ENCODE measurements around the gene PDZK1.

PDZK1 gene

GRCh38 chr1:145730900-145731299, 23.7 kb upstream of the PDZK1 start:
- Histone ChIP-seq H3F3A (ENCODE audit: low read depth) (no peaks in the 10 kb centered on the region), H2AFZ (ENCODE audit: low read length) (no peak overlapping the region), H3K9me2 (replicated peaks; ENCODE audit: low read depth, low read length) (no peaks in the 10 kb centered on the region), H3K4me1 (ENCODE audit: insufficient read depth, low read length, poor library complexity, severe bottlenecking) (peaks cover 3% of the 10 kb centered on the region), H3K9ac (ENCODE audit: low read depth, low read length, poor library complexity, severe bottlenecking) (no peak overlapping the region), H3K79me2 (ENCODE audit: insufficient read depth, low read length) (no peaks in the 10 kb centered on the region), H3K36me3 (ENCODE audit: insufficient read depth, low read length) (no peaks in the 10 kb centered on the region), H4K20me1 (ENCODE audit: insufficient read depth, low read length, poor library complexity, severe bottlenecking) (no peaks in the 10 kb centered on the region), H3K4me2 (ENCODE audit: low read depth, low read length, poor library complexity, severe bottlenecking) (no peak overlapping the region), H3K4me3 (ENCODE audit: low read length, poor library complexity, severe bottlenecking) (no peak overlapping the region), H3K27me3 (ENCODE audit: insufficient read depth, low read length, poor library complexity, severe bottlenecking) (no peaks in the 10 kb centered on the region), H3K9me3 (ENCODE audit: insufficient read depth, low read depth, low read length) (no peaks in the 10 kb centered on the region)
- no peak for TF ChIP-seq EZH2phosphoT487 (IDR thresholded peaks at IDR 0.05; ENCODE audit: borderline replicate concordance)
- no peak for TF ChIP-seq CTCF (conservative IDR thresholded peaks at IDR 0.05; ENCODE audit: low read length)

GRCh38 chr1:145730467-145730866, 23.3 kb upstream of the PDZK1 start:
- Histone ChIP-seq H3K4me1 (ENCODE audit: insufficient read depth, low read length, poor library complexity, severe bottlenecking) (peaks cover 3% of the 10 kb centered on the region), H3K9me3 (ENCODE audit: insufficient read depth, low read depth, low read length) (no peaks in the 10 kb centered on the region), H3K4me2 (ENCODE audit: low read depth, low read length, poor library complexity, severe bottlenecking) (no peak overlapping the region), H3K36me3 (ENCODE audit: insufficient read depth, low read length) (no peaks in the 10 kb centered on the region), H3K79me2 (ENCODE audit: insufficient read depth, low read length) (no peaks in the 10 kb centered on the region), H4K20me1 (ENCODE audit: insufficient read depth, low read length, poor library complexity, severe bottlenecking) (no peaks in the 10 kb centered on the region), H3F3A (ENCODE audit: low read depth) (no peaks in the 10 kb centered on the region), H3K9ac (ENCODE audit: low read depth, low read length, poor library complexity, severe bottlenecking) (no peak overlapping the region), H3K4me3 (ENCODE audit: low read length, poor library complexity, severe bottlenecking) (no peak overlapping the region), H3K9me2 (replicated peaks; ENCODE audit: low read depth, low read length) (no peaks in the 10 kb centered on the region), H2AFZ (ENCODE audit: low read length) (no peak overlapping the region), H3K27me3 (ENCODE audit: insufficient read depth, low read length, poor library complexity, severe bottlenecking) (no peaks in the 10 kb centered on the region)
- TF ChIP-seq EZH2phosphoT487 (IDR thresholded peaks at IDR 0.05; ENCODE audit: borderline replicate concordance) (no peak), CTCF (conservative IDR thresholded peaks at IDR 0.05; ENCODE audit: low read length) (no peak)

- H3K4me2 ChIP-seq (ENCODE audit: low read depth, low read length, poor library complexity, severe bottlenecking): no peak overlapping the region
- no peak overlapping the region for H3K4me3 ChIP-seq (ENCODE audit: low read length, poor library complexity, severe bottlenecking)
- H3K4me1 ChIP-seq (ENCODE audit: insufficient read depth, low read length, poor library complexity, severe bottlenecking): peaks cover 3% of the 10 kb centered on the region
- TF ChIP-seq EZH2phosphoT487 (IDR thresholded peaks at IDR 0.05; ENCODE audit: borderline replicate concordance) (no peak), CTCF (conservative IDR thresholded peaks at IDR 0.05; ENCODE audit: low read length) (no peak)
- H3K9me2 ChIP-seq (replicated peaks; ENCODE audit: low read depth, low read length): no peaks in the 10 kb centered on the region
- H3K27me3 ChIP-seq (ENCODE audit: insufficient read depth, low read length, poor library complexity, severe bottlenecking): no peaks in the 10 kb centered on the region
- H3K9me3 ChIP-seq (ENCODE audit: insufficient read depth, low read depth, low read length): no peaks in the 10 kb centered on the region
- H3K79me2 ChIP-seq (ENCODE audit: insufficient read depth, low read length): no peaks in the 10 kb centered on the region
- H3K36me3 ChIP-seq (ENCODE audit: insufficient read depth, low read length): no peaks in the 10 kb centered on the region
- H3F3A ChIP-seq (ENCODE audit: low read depth): no peaks in the 10 kb centered on the region
- no peak overlapping the region for H2AFZ ChIP-seq (ENCODE audit: low read length)
- H4K20me1 ChIP-seq (ENCODE audit: insufficient read depth, low read length, poor library complexity, severe bottlenecking): no peaks in the 10 kb centered on the region
- no peak overlapping the region for H3K9ac ChIP-seq (ENCODE audit: low read depth, low read length, poor library complexity, severe bottlenecking)
Observed at GRCh38 chr1:145729666-145730436, 22.7 kb upstream of the PDZK1 start.

Data from Loucy (cell line).